HepG2 (cell line): ENCODE measurements around the gene COQ6. TPM values are rescaled to one million over a fixed set of nuclear protein-coding genes. Genes with fewer than 3 reads are reported as not detected.

Experiments
- CENPX ChIP-seq: sonication (generic); formaldehyde crosslinking; IDR thresholded peaks from 2 replicates; pipeline ENCODE4 v1.9.0; 2021; ENCODE audit warnings: mild to moderate bottlenecking, missing genetic modification reagents, moderate library complexity
- E2F1 ChIP-seq: sonication (generic); formaldehyde crosslinking; IDR thresholded peaks from 2 replicates; pipeline ENCODE4 v1.5.0; 2020; ENCODE audit warnings: missing genetic modification reagents
- HCFC1 ChIP-seq: fragments of 150-350 bp; IDR thresholded peaks from 2 replicates; pipeline ENCODE4 v1.6.1; 2014; ENCODE audit warnings: low read depth, low read length
- HNRNPLL ChIP-seq: fragments of 200-400 bp; formaldehyde crosslinking; IDR thresholded peaks from 2 replicates; pipeline ENCODE4 v1.6.1; 2017; ENCODE audit warnings: mild to moderate bottlenecking, low read depth, low read length; ENCODE audit not compliant: poor library complexity, severe bottlenecking
- ISX ChIP-seq: sonication (generic); formaldehyde crosslinking; conservative IDR thresholded peaks from 2 replicates; pipeline ENCODE4 v1.5.0; 2020; ENCODE audit warnings: missing genetic modification reagents
- KDM5A ChIP-seq: fragments of 200-600 bp; sonication (generic); IDR thresholded peaks from 2 replicates; pipeline ENCODE4 v1.7.0; 2018; ENCODE audit warnings: antibody characterized with exemption, mild to moderate bottlenecking, low read length, borderline replicate concordance
- MTA1 ChIP-seq: sonication (generic); formaldehyde crosslinking; IDR thresholded peaks from 2 replicates; pipeline ENCODE4 v1.4.0; 2020; ENCODE audit warnings: missing genetic modification reagents, mild to moderate bottlenecking, borderline replicate concordance
- PHB2 ChIP-seq: fragments of 450-650 bp; IDR thresholded peaks from 2 replicates; pipeline ENCODE4 v1.6.1; 2018; ENCODE audit not compliant: partially characterized antibody
- PLRG1 ChIP-seq: fragments of 450-650 bp; conservative IDR thresholded peaks from 2 replicates; pipeline ENCODE4 v1.6.1; 2016
- REL ChIP-seq: sonication (generic); formaldehyde crosslinking; conservative IDR thresholded peaks from 2 replicates; pipeline ENCODE4 v1.8.0; 2022; ENCODE audit warnings: mild to moderate bottlenecking, missing genetic modification reagents, moderate library complexity
- SALL2 ChIP-seq: sonication (generic); formaldehyde crosslinking; IDR thresholded peaks from 2 replicates; pipeline ENCODE4 v1.8.1; 2023; ENCODE audit warnings: mild to moderate bottlenecking, missing genetic modification reagents, inconsistent platforms
- SATB2 ChIP-seq: sonication (generic); formaldehyde crosslinking; IDR thresholded peaks from 2 replicates; pipeline ENCODE4 v1.5.0; 2020; ENCODE audit warnings: missing genetic modification reagents
- TCF7 ChIP-seq: sonication (generic); IDR thresholded peaks from 2 replicates; pipeline ENCODE4 v1.6.1; 2016; ENCODE audit warnings: antibody characterized with exemption, low read depth
- TCF7L2 ChIP-seq: IDR thresholded peaks from 2 replicates; pipeline ENCODE4 v1.6.1; 2011; ENCODE audit warnings: mild to moderate bottlenecking, low read depth, low read length, moderate library complexity
- THAP7 ChIP-seq: sonication (generic); formaldehyde crosslinking; IDR thresholded peaks from 2 replicates; pipeline ENCODE4 v1.8.1; 2023; ENCODE audit warnings: mild to moderate bottlenecking, missing genetic modification reagents
- TMF1 ChIP-seq: sonication (generic); formaldehyde crosslinking; IDR thresholded peaks from 2 replicates; pipeline ENCODE4 v1.8.1; 2022; ENCODE audit warnings: low read depth, missing genetic modification reagents
- XBP1 ChIP-seq: sonication (generic); formaldehyde crosslinking; IDR thresholded peaks from 2 replicates; pipeline ENCODE4 v1.5.0; 2020; ENCODE audit warnings: missing genetic modification reagents
- ZFAT ChIP-seq: sonication (generic); formaldehyde crosslinking; conservative IDR thresholded peaks from 2 replicates; pipeline ENCODE4 v1.8.1; 2023; ENCODE audit warnings: missing genetic modification reagents, inconsistent platforms
- ZFP37 ChIP-seq: sonication (generic); formaldehyde crosslinking; IDR thresholded peaks from 2 replicates; pipeline ENCODE4 v1.4.0; 2020; ENCODE audit warnings: missing genetic modification reagents, borderline replicate concordance
- ZIK1 ChIP-seq: sonication (generic); formaldehyde crosslinking; IDR thresholded peaks from 2 replicates; pipeline ENCODE4 v1.5.0; 2020; ENCODE audit warnings: mild to moderate bottlenecking, low read depth, missing genetic modification reagents, borderline replicate concordance
- ZNF101 ChIP-seq: sonication (generic); formaldehyde crosslinking; IDR thresholded peaks from 2 replicates; pipeline ENCODE4 v1.4.0; 2020; ENCODE audit warnings: mild to moderate bottlenecking, low read depth, missing genetic modification reagents, borderline replicate concordance
- ZNF124 ChIP-seq: sonication (generic); formaldehyde crosslinking; IDR thresholded peaks from 2 replicates; pipeline ENCODE4 v1.4.0; 2020; ENCODE audit warnings: missing genetic modification reagents
- ZNF335 ChIP-seq: sonication (generic); formaldehyde crosslinking; IDR thresholded peaks from 2 replicates; pipeline ENCODE4 v1.4.0; 2020; ENCODE audit warnings: missing genetic modification reagents
- ZNF577 ChIP-seq: sonication (generic); formaldehyde crosslinking; IDR thresholded peaks from 2 replicates; pipeline ENCODE4 v1.4.0; 2020; ENCODE audit warnings: mild to moderate bottlenecking, low read depth, missing genetic modification reagents, borderline replicate concordance
- ZNF670 ChIP-seq: sonication (generic); formaldehyde crosslinking; IDR thresholded peaks from 2 replicates; pipeline ENCODE4 v1.8.0; 2022; ENCODE audit warnings: mild to moderate bottlenecking, missing genetic modification reagents, borderline replicate concordance
- ZNF713 ChIP-seq: sonication (generic); formaldehyde crosslinking; IDR thresholded peaks from 2 replicates; pipeline ENCODE4 v1.4.0; 2020; ENCODE audit warnings: mild to moderate bottlenecking, missing genetic modification reagents
- ZNF75D ChIP-seq: sonication (generic); formaldehyde crosslinking; IDR thresholded peaks from 2 replicates; pipeline ENCODE4 v1.8.1; 2023; ENCODE audit warnings: missing genetic modification reagents, mild to moderate bottlenecking, borderline replicate concordance
- ZNF772 ChIP-seq: sonication (generic); formaldehyde crosslinking; IDR thresholded peaks from 2 replicates; pipeline ENCODE4 v1.5.0; 2020; ENCODE audit warnings: mild to moderate bottlenecking, missing genetic modification reagents
- polyA plus RNA-seq, 8 experiments: library from polyadenylated mRNA; depleted of rRNA in 3 of 8; stranded (reverse) in 7 of 8; unstranded in 1 of 8; fragments of >200 nt; fragmentation: Illumina TruSeq in 4 of 8; extraction: Trizol in 4 of 8; gene quantifications; 2 replicates each; pipeline versions ENCODE4 v1.2.1 to v1.2.3, GENCODE V29; 2011 to 2016; ENCODE audit warnings: low read depth in 4 of 8, missing spikeins in 1 of 8, mixed read lengths in 1 of 8; ENCODE audit not compliant: insufficient read depth in 1 of 8
- total RNA-seq, 5 experiments: library from RNA; depleted of rRNA; stranded (reverse); fragments of >200 nt; fragmentation: Illumina TruSeq; extraction: Trizol; gene quantifications; 2 replicates each; pipeline ENCODE4 v1.2.3, GENCODE V29; 2016; ENCODE audit warnings: low read depth in 1 of 5

The COQ6 gene
- total and polyA plus RNA-seq, 2 of the 13 experiments (the other 11 are each of a cell fraction or from before 2014, with no cell fraction given), result 18.9 to 34.7 TPM

- TF ChIP-seq ZNF335, result peak; percentile 61; the same call in 1 of the 2 replicates
- TF ChIP-seq SALL2 (CRISPR knock-in tag), result peak; percentile 66; the same call in 1 of the 2 replicates
- no peak for TF ChIP-seq TCF7L2
- no peak for TF ChIP-seq ZNF101
- peak; percentile 86; the same call in 1 of the 2 replicates for TF ChIP-seq ZNF772
- TF ChIP-seq SATB2 (CRISPR knock-in tag), result no peak
- TF ChIP-seq TCF7, result no peak
- TF ChIP-seq MTA1 (CRISPR knock-in tag), result peak; percentile 39; the same call in 1 of the 2 replicates
- TF ChIP-seq ZNF713 (CRISPR knock-in tag), result no peak
- peak; percentile 84 for TF ChIP-seq THAP7
- no peak for TF ChIP-seq ZIK1 (CRISPR knock-in tag)
- 0 out of 2 replicates have a peak, but pooled peaks have one; percentile 39 for TF ChIP-seq KDM5A
- no peak for TF ChIP-seq ZFAT (CRISPR knock-in tag)
- TF ChIP-seq XBP1, result no peak
- TF ChIP-seq CENPX (CRISPR knock-in tag), result no peak
- TF ChIP-seq ZNF670 (CRISPR knock-in tag), result peak; percentile 57; the same call in 1 of the 2 replicates
- no peak for TF ChIP-seq PLRG1
- no peak for TF ChIP-seq ISX (CRISPR knock-in tag)
- TF ChIP-seq ZFP37, result peak; percentile 80; the same call in 1 of the 2 replicates
- TF ChIP-seq TMF1 (CRISPR knock-in tag), result peak; percentile 83
- TF ChIP-seq ZNF75D (CRISPR knock-in tag), result no peak
- TF ChIP-seq E2F1 (CRISPR knock-in tag), result 0 out of 2 replicates have a peak, but pooled peaks have one; percentile 30
- no peak for TF ChIP-seq ZNF577 (CRISPR knock-in tag)
- TF ChIP-seq REL (CRISPR knock-in tag), result no peak
- TF ChIP-seq HCFC1, result no peak; the same call in 1 of the 2 replicates
- no peak for TF ChIP-seq PHB2
- peak; percentile 81; the same call in 1 of the 2 replicates for TF ChIP-seq ZNF124
- TF ChIP-seq HNRNPLL, result peak; percentile 97
Observed at GRCh38 chr14:73949752-73950734, at the start of gene COQ6, which contains the start of gene FAM161B (continued).
